ENCODE data around the gene DOCK6. TPM values are rescaled to one million over a fixed set of nuclear protein-coding genes. Genes with fewer than 3 reads are reported as not detected.

Gene DOCK6
- total RNA-seq, 1 experiment from 2014 or later: 82.4 TPM

- TF ChIP-seq ZBTB33 (IDR thresholded peaks at IDR 0.05; ENCODE audit: extremely low read depth, insufficient replicate concordance, low read length) (no peak), RAD21 (IDR thresholded peaks at IDR 0.05; ENCODE audit: low read depth) (no peak), ELF1 (IDR thresholded peaks at IDR 0.05; ENCODE audit: borderline replicate concordance, low read depth) (no peak), ZNF274 (IDR thresholded peaks at IDR 0.05; ENCODE audit: low read depth, low read length) (no peak), CBX3 (IDR thresholded peaks at IDR 0.05; ENCODE audit: low read depth) (no peak)
Measured at GRCh38 chr19:11166281-11167142, 95.8 kb downstream of the DOCK6 start (continued).

GRCh38 chr19:11165486-11166030 lies 96.8 kb downstream of the DOCK6 start:
- no peak for ATAC-seq
- no peak for DNase-seq (ENCODE audit: low read depth, low spot score)
- intact Hi-C loops (cut with micrococcal nuclease): no loop called here
- Histone ChIP-seq H3K9me2 (ENCODE audit: insufficient read depth) (no peaks in the 10 kb centered on the region), H3K9me3 (ENCODE audit: control insufficient read depth in 1 of 2, insufficient read depth in 1 of 2, low read depth in 1 of 2, low read length in 2 of 2) (no peaks in the 10 kb centered on the region), H3K27ac (ENCODE audit: low read depth, low read length) (no peak overlapping the region), H3K9ac (ENCODE audit: low read length) (no peak overlapping the region), H2AFZ (ENCODE audit: low read depth, low read length, poor library complexity, severe bottlenecking) (no peak overlapping the region), H3K36me3 (ENCODE audit: control insufficient read depth in 1 of 2, insufficient read depth in 2 of 2, low read length in 2 of 2) (peaks cover 0 to 3% of the 10 kb centered on the region in 2 experiments; a peak in 2 of 4 replicates), H3K4me1 (ENCODE audit: control insufficient read depth in 1 of 2, insufficient read depth in 2 of 2, low read length in 2 of 2) (peaks cover 0 to 16% of the 10 kb centered on the region in 2 experiments; a peak in 1 of 4 replicates), H4K20me1 (ENCODE audit: insufficient read depth) (no peaks in the 10 kb centered on the region), H3K4me3 (replicated peaks in 1 of 2; ENCODE audit: low read depth in 1 of 2, low read length in 2 of 2) (no peak overlapping the region), H3K27me3 (ENCODE audit: insufficient read depth, low read length) (no peaks in the 10 kb centered on the region), H3K79me2 (ENCODE audit: insufficient read depth, low read length) (no peaks in the 10 kb centered on the region), H3K4me2 (ENCODE audit: low read length) (no peak overlapping the region)
- ChIA-PET CTCF (no interaction called here), RAD21 (ENCODE audit: low non-redundant PET in 1 of 2, low total read pairs in 2 of 2, uncharacterized antibody in 2 of 2, unreplicated experiment in 2 of 2) (no interaction called here), POLR2A (no interaction called here)
- TF ChIP-seq EGR1 (IDR thresholded peaks at IDR 0.05; ENCODE audit: low read depth): no peak
- no peak for TF ChIP-seq ZNF274 (IDR thresholded peaks at IDR 0.05; ENCODE audit: low read depth, low read length)
- TF ChIP-seq EZH2phosphoT487 (IDR thresholded peaks at IDR 0.05; ENCODE audit: borderline replicate concordance): no peak
- TF ChIP-seq MAX (IDR thresholded peaks at IDR 0.05): no peak
- TF ChIP-seq POLR2A (IDR thresholded peaks at IDR 0.05; ENCODE audit: borderline replicate concordance, extremely low read depth, insufficient read depth, insufficient read length): no peak
- no peak for TF ChIP-seq CBX3 (IDR thresholded peaks at IDR 0.05; ENCODE audit: low read depth)
- no peak for TF ChIP-seq POLR2AphosphoS5 (IDR thresholded peaks at IDR 0.05; ENCODE audit: low read depth, low read length)
- no peak for TF ChIP-seq ATF3 (IDR thresholded peaks at IDR 0.05)
- BruUV-seq (replicated peaks): no TSS peak
